Activated T-cell treated with anti-CD3 and anti-CD28 coated beads, Interleukin-2, amount 50 U/mL, for 24 hours (primary cell): ENCODE measurements around the gene HLA-DRB1.
"Not testable (repeated sequence)": the region's sequence is repeated elsewhere in the genome, so short reads cannot be mapped to it uniquely, and the experiment has no call there.

Experiments
- DNase-seq: peaks from one replicate; pipeline ENCODE4 v3.0.0-alpha.2; 2020
- H3K27ac Mint-ChIP-seq: 2 replicates; pipeline ENCODE4 v1.8.0; 2020; ENCODE audit warnings: mild to moderate bottlenecking, mixed read lengths
- H3K27me3 Mint-ChIP-seq: 2 replicates; pipeline ENCODE4 v1.8.0; 2020; ENCODE audit warnings: mixed read lengths
- H3K36me3 Mint-ChIP-seq: 2 replicates; pipeline ENCODE4 v1.8.0; 2020; ENCODE audit warnings: low read depth, mixed read lengths
- H3K4me1 Mint-ChIP-seq: 2 replicates; pipeline ENCODE4 v1.8.0; 2020; ENCODE audit warnings: low read depth, mixed read lengths
- H3K4me3 Mint-ChIP-seq: 2 replicates; pipeline ENCODE4 v1.8.0; 2020; ENCODE audit warnings: mild to moderate bottlenecking, moderate library complexity, mixed read lengths
- H3K9me3 Mint-ChIP-seq: 2 replicates; pipeline ENCODE4 v1.8.0; 2020; ENCODE audit warnings: mixed read lengths

Gene HLA-DRB1

DNA sequence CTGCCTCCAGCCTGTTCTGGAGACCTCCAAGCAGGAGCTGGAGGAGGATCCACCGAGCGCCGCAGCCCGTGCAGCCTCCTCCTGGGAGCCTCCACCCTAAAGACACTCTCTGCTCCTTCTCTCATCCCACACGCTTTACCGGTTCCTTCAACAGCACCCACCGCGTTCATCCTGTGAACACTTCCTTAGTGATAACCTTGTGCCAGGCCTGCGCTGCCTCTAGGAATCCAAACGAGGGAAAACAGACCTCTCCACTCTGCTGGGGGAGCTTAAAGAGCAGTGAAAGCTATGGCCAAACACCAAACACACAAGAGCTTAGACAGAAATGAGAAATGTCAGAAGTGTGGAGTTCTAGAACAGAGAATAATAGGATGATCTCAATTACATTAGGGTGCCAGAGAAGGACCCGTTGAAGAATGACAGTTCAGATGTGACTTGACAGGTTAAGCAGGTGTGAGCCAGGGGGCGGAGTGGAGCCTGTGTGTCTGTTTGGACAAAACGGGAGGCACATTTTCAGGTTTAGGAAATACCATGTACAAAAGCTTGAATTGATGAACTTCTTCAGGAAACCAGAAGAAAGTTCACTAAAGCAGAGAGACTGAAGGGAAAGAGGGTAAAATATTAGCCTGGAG is 31.1 kb downstream of the HLA-DRB1 start:
- H3K4me3 Mint-ChIP-seq = no peak overlapping the region
- H3K36me3 Mint-ChIP-seq = no peaks in the 10 kb centered on the region
- H3K27me3 Mint-ChIP-seq = no peaks in the 10 kb centered on the region
- H3K27ac Mint-ChIP-seq = no peak overlapping the region
- no peak for DNase-seq
- H3K4me1 Mint-ChIP-seq = no peaks in the 10 kb centered on the region
- no peaks in the 10 kb centered on the region for H3K9me3 Mint-ChIP-seq

DNA sequence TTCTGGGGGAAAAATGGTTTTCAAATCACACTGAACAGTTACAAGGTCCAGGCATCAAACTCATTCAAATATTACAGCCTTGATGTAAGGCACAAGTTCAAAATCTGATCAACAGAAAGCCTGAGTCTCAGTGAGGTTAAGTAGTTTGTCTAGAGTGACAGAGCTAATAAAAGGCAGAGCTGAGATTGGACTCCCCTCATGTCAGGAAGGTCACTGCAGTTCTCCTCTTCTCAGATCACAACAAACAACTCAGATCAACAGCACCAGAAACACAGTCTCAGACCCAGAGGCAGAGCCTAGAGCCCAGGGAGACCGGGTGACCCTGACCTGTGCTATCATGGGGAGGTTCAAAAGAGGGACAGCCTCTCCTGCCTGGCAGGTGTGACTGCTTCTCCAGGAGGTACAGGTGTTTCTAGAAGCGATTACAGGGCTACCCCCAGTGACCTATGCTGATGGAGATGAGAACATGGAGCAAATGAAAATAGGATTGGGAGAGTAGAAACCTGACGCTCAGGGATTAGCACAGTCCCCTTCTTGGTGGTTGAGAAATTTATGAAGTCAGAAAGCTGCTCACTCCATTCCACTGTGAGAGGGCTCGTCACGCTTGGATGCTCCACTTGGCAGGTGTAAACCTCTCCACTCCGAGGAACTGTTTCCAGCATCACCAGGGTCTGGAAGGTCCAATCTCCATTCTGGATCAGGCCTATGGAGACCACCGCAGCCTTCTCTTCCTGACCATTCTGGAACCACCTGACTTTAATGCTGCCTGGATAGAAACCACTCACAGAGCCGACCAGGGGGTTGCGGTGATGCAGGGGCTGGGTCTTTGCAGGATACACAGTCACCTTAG is 35.3 kb downstream of the HLA-DRB1 start:
- Mint-ChIP-seq H3K36me3 (no peaks in the 10 kb centered on the region), H3K27me3 (no peaks in the 10 kb centered on the region)
- no peak for DNase-seq

DNA sequence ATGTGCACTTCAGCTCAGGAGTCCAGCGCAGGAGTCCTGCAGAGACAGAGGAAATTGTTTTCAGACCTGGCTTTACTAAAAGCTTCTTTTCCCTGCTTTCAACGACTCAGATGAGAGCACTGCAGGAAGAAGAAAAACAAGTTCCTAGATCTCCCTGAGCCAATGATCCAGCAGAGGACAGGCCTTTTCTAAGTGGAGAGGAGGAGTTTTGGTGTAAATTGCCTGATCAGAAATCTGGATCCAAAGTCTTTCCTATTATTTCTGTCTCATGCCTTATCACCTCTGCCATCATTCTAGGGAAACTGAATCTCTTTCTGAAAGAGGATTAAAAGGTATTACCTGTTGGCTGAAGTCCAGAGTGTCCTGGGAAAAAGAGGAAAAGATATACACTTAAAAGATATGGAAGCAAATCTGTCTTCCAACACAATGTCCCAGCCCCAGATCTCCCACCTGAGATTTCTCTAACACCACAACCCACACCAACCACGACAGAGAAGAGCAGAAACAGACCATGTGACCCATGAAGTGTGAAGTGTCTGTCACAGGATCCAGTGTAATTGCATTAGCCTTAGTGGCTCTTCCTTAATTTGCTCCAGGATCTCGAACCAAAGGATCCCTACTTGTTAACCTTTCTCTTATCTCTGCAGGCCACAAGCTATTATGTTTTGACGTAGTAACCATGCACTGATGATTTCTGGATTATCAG is 36.5 kb downstream of the HLA-DRB1 start:
- H3K4me3 Mint-ChIP-seq = no peak overlapping the region
- no peaks in the 10 kb centered on the region for H3K36me3 Mint-ChIP-seq
- peaks cover 2% of the 10 kb centered on the region for H3K27me3 Mint-ChIP-seq
- H3K27ac Mint-ChIP-seq = no peak overlapping the region
- H3K4me1 Mint-ChIP-seq = no peaks in the 10 kb centered on the region
- DNase-seq = no peak
- H3K9me3 Mint-ChIP-seq = no peaks in the 10 kb centered on the region

More for the DNA sequence above, 35.3 kb downstream of the HLA-DRB1 start:
- no peak overlapping the region for H3K27ac Mint-ChIP-seq
- H3K9me3 Mint-ChIP-seq = no peaks in the 10 kb centered on the region
- H3K4me3 Mint-ChIP-seq = no peak overlapping the region
- no peaks in the 10 kb centered on the region for H3K4me1 Mint-ChIP-seq

DNA sequence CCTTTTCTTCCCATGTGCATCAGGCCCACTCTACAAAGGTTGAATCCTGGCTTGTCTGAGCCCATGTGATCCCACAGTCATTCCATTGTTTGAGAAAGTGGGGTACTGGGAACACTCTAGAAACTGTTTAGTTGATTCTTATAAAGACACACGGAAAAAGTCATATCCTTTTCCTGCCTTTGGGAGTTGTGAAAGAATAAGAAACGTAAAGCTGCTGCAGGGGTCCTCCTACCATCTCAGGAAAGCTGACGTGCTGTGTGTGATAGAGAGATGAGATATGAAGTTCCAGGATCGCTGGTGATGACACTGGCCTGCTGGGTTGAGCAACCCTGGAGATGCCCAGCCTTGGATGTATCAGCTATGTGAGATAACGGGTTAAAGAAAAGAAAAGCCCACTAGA is 38.2 kb downstream of the HLA-DRB1 start:
- no peaks in the 10 kb centered on the region for H3K9me3 Mint-ChIP-seq
- H3K27ac Mint-ChIP-seq = no peak overlapping the region
- no peaks in the 10 kb centered on the region for H3K4me1 Mint-ChIP-seq
- no peak overlapping the region for H3K4me3 Mint-ChIP-seq
- no peak for DNase-seq
- no peaks in the 10 kb centered on the region for H3K36me3 Mint-ChIP-seq
- peaks cover 2% of the 10 kb centered on the region for H3K27me3 Mint-ChIP-seq

DNA sequence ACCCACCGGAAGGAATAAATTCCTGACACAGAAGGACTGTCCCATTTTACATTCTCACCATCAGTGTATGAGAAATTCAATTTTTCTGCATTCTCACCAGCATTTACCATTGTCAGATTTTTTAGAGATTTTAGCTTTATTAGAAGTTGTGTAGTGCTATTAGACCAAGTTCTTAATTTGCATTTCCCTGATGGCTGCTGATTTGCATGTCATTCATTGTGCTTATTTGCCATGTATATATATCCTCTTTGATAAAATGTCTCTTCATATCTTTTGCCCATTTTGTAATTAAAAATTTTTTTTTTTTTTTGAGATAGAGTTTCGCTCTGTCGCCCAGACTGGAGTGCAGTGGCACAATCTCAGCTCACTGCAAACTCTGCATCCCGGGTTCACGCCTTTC is 49.8 kb downstream of the HLA-DRB1 start:
- H3K27me3 Mint-ChIP-seq = no peaks in the 10 kb centered on the region
- no peaks in the 10 kb centered on the region for H3K9me3 Mint-ChIP-seq
- H3K27ac Mint-ChIP-seq = no peak overlapping the region
- H3K4me3 Mint-ChIP-seq = no peak overlapping the region
- no peaks in the 10 kb centered on the region for H3K4me1 Mint-ChIP-seq
- no peak for DNase-seq
- H3K36me3 Mint-ChIP-seq = no peaks in the 10 kb centered on the region

DNA sequence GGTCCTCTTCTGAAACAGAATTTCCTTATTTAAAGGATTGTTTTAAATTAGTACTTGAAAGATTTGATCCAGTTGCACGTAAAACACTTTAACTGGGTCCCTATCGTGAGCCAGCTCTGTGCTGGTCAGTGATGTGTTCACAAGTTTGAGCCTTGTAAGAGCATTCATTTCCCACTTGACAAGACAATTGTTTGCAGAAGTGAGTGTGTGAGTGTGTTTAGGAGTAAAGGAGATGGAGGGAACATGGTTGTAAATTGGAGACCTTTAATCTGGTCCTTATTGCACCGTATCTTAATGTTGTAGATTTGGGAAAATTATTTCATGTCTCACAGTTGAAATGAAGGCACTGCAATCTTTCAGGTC is 59.2 kb downstream of the HLA-DRB1 start:
- not testable (repeated sequence) for H3K9me3 Mint-ChIP-seq, DNase-seq, H3K36me3 Mint-ChIP-seq, H3K27me3 Mint-ChIP-seq, H3K4me1 Mint-ChIP-seq, H3K4me3 Mint-ChIP-seq, H3K27ac Mint-ChIP-seq

DNA sequence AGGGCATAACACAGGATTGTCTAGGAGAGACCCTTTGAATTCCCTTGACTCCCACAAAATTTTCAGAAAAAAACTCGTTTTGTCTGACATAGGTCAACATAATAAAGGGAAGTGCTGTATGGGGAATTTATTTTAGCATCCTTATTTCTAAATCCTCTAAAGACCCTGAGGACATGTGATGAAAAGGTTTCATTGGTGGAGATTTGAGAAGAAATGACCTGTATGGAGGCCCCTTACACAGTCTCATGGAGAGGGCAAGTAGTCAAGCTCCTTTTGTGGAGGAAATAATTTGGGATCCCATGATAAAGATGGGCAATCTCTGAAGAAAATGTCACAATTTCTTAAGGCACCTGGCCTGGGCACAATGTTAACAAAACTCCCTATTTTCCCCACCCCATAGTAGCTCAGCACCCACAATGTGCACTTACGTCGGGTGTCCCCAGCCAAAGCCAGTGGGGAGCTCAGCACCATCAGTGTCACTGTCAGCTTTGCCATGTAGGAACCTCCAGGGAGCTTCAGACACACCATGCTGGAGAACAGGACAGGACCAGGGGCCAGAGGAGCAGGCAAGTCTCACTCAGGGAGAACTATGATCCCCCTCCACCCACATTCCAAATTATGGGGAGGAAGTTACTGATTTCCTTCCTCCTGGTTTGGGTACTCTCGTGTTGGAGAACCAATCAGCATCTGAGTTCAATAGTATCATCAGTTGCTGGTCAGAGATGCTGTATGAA is 59.8 kb downstream of the HLA-DRB1 start, which contains the start of gene HLA-DRB5:
Gene HLA-DRB5 (minus strand): TSS at position 591 of the 734 bp plus-strand sequence. CDS start 63 bp downstream, at position 528.
- Mint-ChIP-seq H3K36me3 (no peaks in the 10 kb centered on the region), H3K27me3 (peaks cover 3% of the 10 kb centered on the region), H3K4me1 (peaks cover 5% of the 10 kb centered on the region), H3K9me3 (no peaks in the 10 kb centered on the region), H3K27ac (peak within 1 kb of the TSS; percentile 61), H3K4me3 (peak within 1 kb of the TSS; percentile 61)
- peak; percentile 34 for DNase-seq
